Adrenal gland (tissue), 5 donors: Measurements from ENCODE around the gene MRAP2.

Experiments used
- CTCF ChIP-seq, 6 experiments: fragments of 450-650 bp in 4 of 6; fragments of 200-600 bp in 2 of 6; sonication (generic) in 1 of 6; IDR thresholded peaks; 1 replicate in 5 of 6; 2 replicates in 1 of 6; pipeline versions ENCODE4 v1.5.1 to v1.8.0; 2016 to 2021; ENCODE audit warnings: antibody characterized with exemption in 6 of 6, mild to moderate bottlenecking in 2 of 6, moderate library complexity in 1 of 6
- POLR2A ChIP-seq, 2 donors: fragments of 450-650 bp; IDR thresholded peaks; one replicate each; pipeline ENCODE4 v1.6.1; 2017; ENCODE audit warnings: antibody characterized with exemption in 2 of 2, mild to moderate bottlenecking in 2 of 2, moderate library complexity in 1 of 2
- donor health status: DM: no; HTN: no; CAD: no.

GRCh38 chr6:84021625-84022024, 11.9 kb upstream of the MRAP2 start:
- TF ChIP-seq CTCF (IDR thresholded peaks at IDR 0.05) (no peak), POLR2A (IDR thresholded peaks at IDR 0.05) (no peak)
